Neuron (in vitro differentiated cells): ENCODE measurements around the gene RFPL2.
"Not testable (repeated sequence)": the region's sequence is repeated elsewhere in the genome, so short reads cannot be mapped to it uniquely, and the experiment has no call there.

Experiments
- H2AFZ ChIP-seq: one replicate; pipeline ENCODE4 v1.6.1; 2013; ENCODE audit warnings: low read depth, mild to moderate bottlenecking, inconsistent platforms, low read length, moderate library complexity
- H3K27me3 ChIP-seq: one replicate; pipeline ENCODE4 v1.6.1; 2013; ENCODE audit warnings: low read length; ENCODE audit not compliant: insufficient read depth
- H3K36me3 ChIP-seq: one replicate; pipeline ENCODE4 v1.6.1; 2013; ENCODE audit warnings: low read length; ENCODE audit not compliant: insufficient read depth
- H3K4me1 ChIP-seq: one replicate; pipeline ENCODE4 v1.6.1; 2013; ENCODE audit warnings: low read length; ENCODE audit not compliant: insufficient read depth
- H3K4me3 ChIP-seq: 2 replicates; pipeline ENCODE4 v1.5.1; 2013; ENCODE audit warnings: mild to moderate bottlenecking, low read length, moderate library complexity
- H3K9me3 ChIP-seq: one replicate; pipeline ENCODE4 v1.6.1; 2013; ENCODE audit warnings: low read length

The RFPL2 gene

GRCh38 chr22:32202539-32203180, 2.2 kb downstream of the RFPL2 start:
- Histone ChIP-seq H3K9me3 (no peaks in the 10 kb centered on the region), H3K4me3 (no peak overlapping the region), H2AFZ (no peak overlapping the region), H3K36me3 (no peaks in the 10 kb centered on the region), H3K27me3 (peaks cover 2% of the 10 kb centered on the region), H3K4me1 (peaks cover 9% of the 10 kb centered on the region)

GRCh38 chr22:32202161-32202538, 2.7 kb downstream of the RFPL2 start:
- Histone ChIP-seq H3K4me3 (no peak overlapping the region), H3K27me3 (peaks cover 2% of the 10 kb centered on the region), H3K36me3 (no peaks in the 10 kb centered on the region), H2AFZ (no peak overlapping the region), H3K9me3 (no peaks in the 10 kb centered on the region), H3K4me1 (peaks cover 9% of the 10 kb centered on the region)

GRCh38 chr22:32200752-32201151, 4.1 kb downstream of the RFPL2 start:
- H3K27me3 ChIP-seq: peaks cover 2% of the 10 kb centered on the region
- no peaks in the 10 kb centered on the region for H3K36me3 ChIP-seq
- H3K9me3 ChIP-seq: no peaks in the 10 kb centered on the region
- H3K4me1 ChIP-seq: peaks cover 4% of the 10 kb centered on the region
- no peak overlapping the region for H3K4me3 ChIP-seq
- H2AFZ ChIP-seq: no peak overlapping the region

GRCh38 chr22:32199961-32200360, 4.9 kb downstream of the RFPL2 start:
- Histone ChIP-seq H2AFZ (no peak overlapping the region), H3K27me3 (peaks cover 2% of the 10 kb centered on the region), H3K9me3 (no peaks in the 10 kb centered on the region), H3K36me3 (no peaks in the 10 kb centered on the region), H3K4me1 (peaks cover 4% of the 10 kb centered on the region), H3K4me3 (no peak overlapping the region)

GRCh38 chr22:32199341-32199740, 5.5 kb downstream of the RFPL2 start:
- Histone ChIP-seq H3K27me3 (peaks cover 2% of the 10 kb centered on the region), H3K4me3 (no peak overlapping the region), H3K4me1 (peaks cover under 1% of the 10 kb centered on the region), H3K36me3 (no peaks in the 10 kb centered on the region), H3K9me3 (no peaks in the 10 kb centered on the region), H2AFZ (no peak overlapping the region)

GRCh38 chr22:32197553-32198226, 7.2 kb downstream of the RFPL2 start:
- not testable (repeated sequence) for H3K4me3 ChIP-seq, H2AFZ ChIP-seq, H3K4me1 ChIP-seq, H3K36me3 ChIP-seq, H3K27me3 ChIP-seq, H3K9me3 ChIP-seq

GRCh38 chr22:32195900-32196299, 9.0 kb downstream of the RFPL2 start:
- H3K4me1 ChIP-seq, H3K4me3 ChIP-seq, H2AFZ ChIP-seq, H3K36me3 ChIP-seq, H3K9me3 ChIP-seq, H3K27me3 ChIP-seq: not testable (repeated sequence)

- not testable (repeated sequence) for H3K36me3 ChIP-seq, H3K4me1 ChIP-seq, H3K4me3 ChIP-seq, H3K27me3 ChIP-seq, H3K9me3 ChIP-seq, H2AFZ ChIP-seq
These were observed 11.5 kb downstream of the RFPL2 start for GRCh38 chr22:32193346-32193745.

GRCh38 chr22:32191021-32191420, 13.9 kb downstream of the RFPL2 start:
- H3K9me3 ChIP-seq, H3K4me1 ChIP-seq, H3K36me3 ChIP-seq, H2AFZ ChIP-seq, H3K4me3 ChIP-seq, H3K27me3 ChIP-seq: not testable (repeated sequence)

- H3K27me3 ChIP-seq: peaks cover 3% of the 10 kb centered on the region
- H3K4me3 ChIP-seq: no peak overlapping the region
- H3K4me1 ChIP-seq: no peaks in the 10 kb centered on the region
- H3K36me3 ChIP-seq: no peaks in the 10 kb centered on the region
- no peaks in the 10 kb centered on the region for H3K9me3 ChIP-seq
- no peak overlapping the region for H2AFZ ChIP-seq
These were observed 19.1 kb downstream of the RFPL2 start for GRCh38 chr22:32185821-32186220.

- Histone ChIP-seq H3K27me3 (peaks cover 9% of the 10 kb centered on the region), H3K36me3 (no peaks in the 10 kb centered on the region), H3K4me1 (no peaks in the 10 kb centered on the region), H2AFZ (no peak overlapping the region), H3K9me3 (no peaks in the 10 kb centered on the region), H3K4me3 (no peak overlapping the region)
These were observed 21.2 kb downstream of the RFPL2 start for GRCh38 chr22:32183625-32184024.

- H3K36me3 ChIP-seq: no peaks in the 10 kb centered on the region
- H3K27me3 ChIP-seq: peaks cover 25% of the 10 kb centered on the region
- H2AFZ ChIP-seq: no peak overlapping the region
- no peak overlapping the region for H3K4me3 ChIP-seq
- peaks cover 2% of the 10 kb centered on the region for H3K4me1 ChIP-seq
- no peaks in the 10 kb centered on the region for H3K9me3 ChIP-seq
These were observed 23.8 kb downstream of the RFPL2 start for GRCh38 chr22:32181043-32181442.

GRCh38 chr22:32177221-32177765, 27.6 kb downstream of the RFPL2 start:
- H3K9me3 ChIP-seq: no peaks in the 10 kb centered on the region
- H3K36me3 ChIP-seq: no peaks in the 10 kb centered on the region
- no peak overlapping the region for H2AFZ ChIP-seq
- H3K4me3 ChIP-seq: no peak overlapping the region
- peaks cover 50% of the 10 kb centered on the region for H3K27me3 ChIP-seq
- peaks cover 8% of the 10 kb centered on the region for H3K4me1 ChIP-seq
